HG02623 (cell line): ENCODE measurements around the gene PCGF3.
"Not testable (repeated sequence)": the region's sequence is repeated elsewhere in the genome, so short reads cannot be mapped to it uniquely, and the experiment has no call there.

ENCODE experiments used
- ATAC-seq: cut with Tn5 transposase; IDR thresholded peaks from one replicate; pipeline ENCODE4 v1.9.1; 2021; ENCODE audit warnings: moderate library complexity; ENCODE audit not compliant: unreplicated experiment

PCGF3 gene

GRCh38 chr4:703336-704197 is 2.1 kb upstream of the PCGF3 start:
- ATAC-seq, result no peak

GRCh38 chr4:704198-704891 is 1.3 kb upstream of the PCGF3 start:
- ATAC-seq, result no peak

GRCh38 chr4:704971-705277 is 708 bp upstream of the PCGF3 start:
- no peak for ATAC-seq

GRCh38 chr4:706083-706633 is 526 bp downstream of the PCGF3 start:
- ATAC-seq, result not testable (repeated sequence)

- ATAC-seq, result no peak
Measured at GRCh38 chr4:706834-707598, 1.4 kb downstream of the PCGF3 start.

GRCh38 chr4:707929-708630 is 2.4 kb downstream of the PCGF3 start:
- no peak for ATAC-seq

- no peak for ATAC-seq
Measured at GRCh38 chr4:708631-708933, 3.0 kb downstream of the PCGF3 start.

- no peak for ATAC-seq
Measured at GRCh38 chr4:709348-709747, 3.7 kb downstream of the PCGF3 start.

- no peak for ATAC-seq
Measured at GRCh38 chr4:710116-710515, 4.5 kb downstream of the PCGF3 start.

- no peak for ATAC-seq
Measured at GRCh38 chr4:710916-711315, 5.3 kb downstream of the PCGF3 start.

- no peak for ATAC-seq
Measured at GRCh38 chr4:712093-712492, 6.5 kb downstream of the PCGF3 start.

GRCh38 chr4:712916-713632 is 7.4 kb downstream of the PCGF3 start:
- no peak for ATAC-seq

GRCh38 chr4:714087-714486 is 8.5 kb downstream of the PCGF3 start:
- ATAC-seq, result no peak

- no peak for ATAC-seq
Measured at GRCh38 chr4:717601-718320, 12.1 kb downstream of the PCGF3 start.

GRCh38 chr4:718460-718859 is 12.8 kb downstream of the PCGF3 start:
- no peak for ATAC-seq

- no peak for ATAC-seq
Measured at GRCh38 chr4:720111-720860, 14.7 kb downstream of the PCGF3 start.

GRCh38 chr4:721261-722168 is 15.9 kb downstream of the PCGF3 start:
- no peak for ATAC-seq

- ATAC-seq, result no peak
Measured at GRCh38 chr4:722169-722725, 16.6 kb downstream of the PCGF3 start.
